SK-MEL-5 (cell line): ENCODE measurements around the gene REEP5. TPM values are rescaled to one million over a fixed set of nuclear protein-coding genes. Genes with fewer than 3 reads are reported as not detected.
A peak's percentile ranks its signal among the peaks of the same experiment; 100 is the strongest.

Experiments used
- DNase-seq: peaks from one replicate; pipeline ENCODE4 v3.0.0-alpha.2; 2016; ENCODE audit warnings: low read depth, low spot score
- in situ Hi-C: cut with HindIII; loops from 2 replicates; pipeline ENCODE4 v1.10.0; 2016; ENCODE audit warnings: low sequenced_read_pairs, high pct_unique_total_duplicates, low pct_unique_long_range_greater_than_20kb
- total RNA-seq: library from RNA; depleted of rRNA; stranded (reverse); fragments of >200 nt; shearing (Covaris generic); gene quantifications from 2 replicates; pipeline ENCODE4 v1.2.3, GENCODE V29; 2014

REEP5 gene
- total RNA-seq, 1 experiment from 2014 or later, result 32.4 TPM

GRCh38 chr5:112938286-112938685 lies 16.3 kb upstream of the REEP5 start:
- in situ Hi-C loops, result no loop called here
- no peak for DNase-seq

GRCh38 chr5:112935675-112936074 lies 13.6 kb upstream of the REEP5 start:
- no peak for DNase-seq
- in situ Hi-C loops, result no loop called here

GRCh38 chr5:112934366-112934663 lies 12.3 kb upstream of the REEP5 start:
- in situ Hi-C loops, result no loop called here
- DNase-seq, result no peak

GRCh38 chr5:112933651-112934365 lies 11.8 kb upstream of the REEP5 start:
- DNase-seq, result no peak
- in situ Hi-C loops, result no loop called here

GRCh38 chr5:112933105-112933504 lies 11.1 kb upstream of the REEP5 start:
- no peak for DNase-seq
- in situ Hi-C loops, result no loop called here

GRCh38 chr5:112931473-112931872 lies 9.4 kb upstream of the REEP5 start:
- no peak for DNase-seq

GRCh38 chr5:112930082-112930344 lies 8.0 kb upstream of the REEP5 start:
- in situ Hi-C loops, result no loop called here
- no peak for DNase-seq

More at GRCh38 chr5:112931473-112931872, 9.4 kb upstream of the REEP5 start:
- in situ Hi-C loops, result no loop called here

GRCh38 chr5:112929336-112930081 lies 7.5 kb upstream of the REEP5 start:
- in situ Hi-C loops, result no loop called here
- no peak for DNase-seq

GRCh38 chr5:112923988-112924387 lies 2.0 kb upstream of the REEP5 start:
- no peak for DNase-seq
- in situ Hi-C loops, result no loop called here

- in situ Hi-C loops, result no loop called here
- DNase-seq, result no peak
Measured at GRCh38 chr5:112923148-112923917, 1.3 kb upstream of the REEP5 start.

GRCh38 chr5:112921026-112921832 lies 798 bp downstream of the REEP5 start:
- peak; percentile 62 for DNase-seq
- in situ Hi-C loops, result no loop called here

GRCh38 chr5:112919972-112920371 lies 2.1 kb downstream of the REEP5 start:
- in situ Hi-C loops, result no loop called here
- no peak for DNase-seq

- in situ Hi-C loops, result no loop called here
- no peak for DNase-seq
Measured at GRCh38 chr5:112918679-112919078, 3.3 kb downstream of the REEP5 start.

GRCh38 chr5:112918136-112918535 lies 3.9 kb downstream of the REEP5 start:
- in situ Hi-C loops, result no loop called here
- DNase-seq, result no peak

GRCh38 chr5:112917453-112917995 lies 4.5 kb downstream of the REEP5 start:
- in situ Hi-C loops, result no loop called here
- peak; percentile 30 for DNase-seq

- no peak for DNase-seq
- in situ Hi-C loops, result no loop called here
Measured at GRCh38 chr5:112915831-112916230, 6.2 kb downstream of the REEP5 start.

GRCh38 chr5:112914584-112914983 lies 7.4 kb downstream of the REEP5 start:
- no peak for DNase-seq
- in situ Hi-C loops, result no loop called here

- no peak for DNase-seq
- in situ Hi-C loops, result no loop called here
Measured at GRCh38 chr5:112910529-112910928, 11.5 kb downstream of the REEP5 start.
